Endothelial cell of umbilical vein (primary cell): ENCODE results near the gene APBA3. TPM values are rescaled to one million over a fixed set of nuclear protein-coding genes. Genes with fewer than 3 reads are reported as not detected.

ENCODE experiments used
- BruUV-seq: library from RNA; stranded (reverse); fragments of 400-500 nt; replicated peaks from 2 replicates; lab custom pipeline; 2021; lab: Mats Ljungman, UMichigan
- CTCF ChIA-PET: fragments of 300-600, 350-600 bp; sonication (Branson Sonifier 250); formaldehyde crosslinking; loops from one replicate; lab custom pipeline; 2021; ENCODE audit warnings: antibody characterized with exemption, inconsistent platforms; lab: Charles Lee
- POLR2A ChIA-PET: fragments of 300-600, 350-600 bp; sonication (Branson Sonifier 250); formaldehyde crosslinking; loops from one replicate; lab custom pipeline; 2021; ENCODE audit warnings: antibody characterized with exemption, inconsistent platforms; lab: Charles Lee
- DNase-seq: peaks from one replicate; pipeline ENCODE4 v3.0.0-alpha.2; 2011; ENCODE audit warnings: low read depth, low spot score
- FAIRE-seq: peaks from 2 replicates; lab custom pipeline; 2011; peaks lifted over from hg19 to GRCh38; lab: Jason Lieb, UNC
- H2AFZ ChIP-seq: 2 replicates; pipeline ENCODE4 v1.6.0; 2012; ENCODE audit warnings: low read depth, low read length, control low read depth, inconsistent platforms
- H3K27ac ChIP-seq: 2 replicates; pipeline ENCODE4 v1.5.1; 2011; ENCODE audit warnings: low read depth, mild to moderate bottlenecking, control low read depth, low read length, moderate library complexity; ENCODE audit not compliant: insufficient read depth
- H3K27me3 ChIP-seq, 2 experiments: 2 replicates each; pipeline versions ENCODE4 v1.6.0 to v1.6.1; 2011; ENCODE audit warnings: low read length in 2 of 2, mixed read lengths in 1 of 2; ENCODE audit not compliant: control insufficient read depth in 2 of 2, insufficient read depth in 2 of 2
- H3K36me3 ChIP-seq, 2 experiments: 2 replicates in 1 of 2; 3 replicates in 1 of 2; pipeline ENCODE4 v1.5.1; 2011; ENCODE audit warnings: low read length in 2 of 2, mild to moderate bottlenecking in 1 of 2, moderate library complexity in 1 of 2; ENCODE audit not compliant: control insufficient read depth in 2 of 2, insufficient read depth in 2 of 2; ENCODE audit errors: extremely low read depth in 1 of 2
- H3K4me1 ChIP-seq: 3 replicates; pipeline ENCODE4 v1.5.1; 2011; ENCODE audit warnings: mild to moderate bottlenecking, low read length; ENCODE audit not compliant: control insufficient read depth, insufficient read depth; ENCODE audit errors: extremely low read depth
- H3K4me2 ChIP-seq: 2 replicates; pipeline ENCODE4 v1.6.1; 2011; ENCODE audit warnings: low read length, control low read depth, mixed read lengths; ENCODE audit not compliant: insufficient read depth
- H3K4me3 ChIP-seq, 3 experiments: fragments of 200-600 bp in 1 of 3; sonication (generic), shearing (Covaris generic) in 1 of 3; replicated peaks in 1 of 3; 2 replicates each; pipeline ENCODE4 v1.5.1; 2011 to 2016; ENCODE audit warnings: control low read depth in 3 of 3, low read length in 3 of 3, mild to moderate bottlenecking in 2 of 3, inconsistent platforms in 1 of 3, low read depth in 1 of 3, moderate library complexity in 1 of 3; ENCODE audit not compliant: insufficient read depth in 1 of 3
- H3K79me2 ChIP-seq: 2 replicates; pipeline ENCODE4 v1.6.0; 2012; ENCODE audit warnings: low read length, inconsistent platforms; ENCODE audit not compliant: control insufficient read depth, insufficient read depth
- H3K9ac ChIP-seq: replicated peaks from 2 replicates; pipeline ENCODE3; 2011; ENCODE audit warnings: low read length, control low read depth; ENCODE audit not compliant: insufficient read depth; ENCODE audit errors: extremely low read depth
- H3K9me1 ChIP-seq: replicated peaks from 3 replicates; pipeline ENCODE4 v1.6.0; 2011; ENCODE audit warnings: mild to moderate bottlenecking, low read length; ENCODE audit not compliant: control insufficient read depth, insufficient read depth; ENCODE audit errors: extremely low read depth
- H3K9me3 ChIP-seq: replicated peaks from 2 replicates; pipeline ENCODE4 v1.5.1; 2012; ENCODE audit warnings: low read length, inconsistent platforms; ENCODE audit not compliant: control insufficient read depth, insufficient read depth
- H4K20me1 ChIP-seq: replicated peaks from 2 replicates; pipeline ENCODE3; 2011; ENCODE audit warnings: mild to moderate bottlenecking, low read length; ENCODE audit not compliant: control insufficient read depth, insufficient read depth; ENCODE audit errors: extremely low read depth
- EZH2 ChIP-seq: IDR thresholded peaks from 2 replicates; pipeline ENCODE4 v1.6.1; 2012; ENCODE audit warnings: borderline replicate concordance, low read depth, mild to moderate bottlenecking, moderate library complexity, low read length, inconsistent platforms; ENCODE audit not compliant: severe bottlenecking
- FOS ChIP-seq: IDR thresholded peaks from 2 replicates; pipeline ENCODE4 v1.6.1; 2011; ENCODE audit warnings: mild to moderate bottlenecking, low read length, moderate library complexity, borderline replicate concordance; ENCODE audit not compliant: insufficient read depth
- GATA2 ChIP-seq: IDR thresholded peaks from 2 replicates; pipeline ENCODE4 v1.7.0; 2011; ENCODE audit warnings: low read depth, mild to moderate bottlenecking, moderate library complexity, mixed read lengths, low read length; ENCODE audit not compliant: insufficient read length, insufficient read depth
- JUN ChIP-seq: IDR thresholded peaks from 2 replicates; pipeline ENCODE4 v1.6.1; 2011; ENCODE audit warnings: borderline replicate concordance, low read depth; ENCODE audit not compliant: insufficient read length, insufficient read depth
- MYC ChIP-seq: IDR thresholded peaks from one replicate; pipeline ENCODE4 v1.6.1; 2011; ENCODE audit warnings: mild to moderate bottlenecking, low read depth, low read length
- POLR2A ChIP-seq: IDR thresholded peaks from 2 replicates; pipeline ENCODE4 v1.6.1; 2012; ENCODE audit warnings: low read depth, mild to moderate bottlenecking, control low read depth, low read length
- POLR2AphosphoS5 ChIP-seq: IDR thresholded peaks from 2 replicates; pipeline ENCODE4 v1.6.1; 2012; ENCODE audit warnings: low read depth, mild to moderate bottlenecking, control low read depth, low read length, moderate library complexity; ENCODE audit not compliant: insufficient read depth
- dilution Hi-C: fragments of 300-500 bp; cut with MboI; formaldehyde crosslinking; loops from one replicate; pipeline ENCODE4 v1.15.0; 2019; ENCODE audit warnings: low sequenced_read_pairs; ENCODE audit not compliant: extremely low pct_ligation_motif_present
- intact Hi-C: fragments of 100-400 bp; cut with micrococcal nuclease; formaldehyde crosslinking; loops from one replicate; pipeline ENCODE4 v1.10.0; 2022
- polyA plus RNA-seq, 4 experiments: library from polyadenylated mRNA; depleted of rRNA in 3 of 4; stranded (reverse) in 3 of 4; unstranded in 1 of 4; fragments of >200 nt; gene quantifications; 2 replicates each; pipeline versions ENCODE4 v1.2.1 to v1.2.3, GENCODE V29; 2011 to 2012; ENCODE audit warnings: missing spikeins in 1 of 4
- total RNA-seq: library from RNA; stranded (reverse); gene quantifications from 2 replicates; pipeline ENCODE4 v1.2.3, GENCODE V29; 2021
- TF ChIP-seq, protein P1 (sequence below), 2 donors: IDR thresholded peaks; 1 replicate in 1 of 2; 2 replicates in 1 of 2; pipeline ENCODE4 v1.5.1; 2011; ENCODE audit warnings: low read length in 2 of 2, mild to moderate bottlenecking in 2 of 2, moderate library complexity in 2 of 2, control low read depth in 1 of 2, inconsistent platforms in 1 of 2, low read depth in 1 of 2; ENCODE audit not compliant: insufficient read depth in 1 of 2; ENCODE audit errors: extremely low read depth in 1 of 2
- TF ChIP-seq, protein P2 (sequence below): IDR thresholded peaks from 2 replicates; pipeline ENCODE4 v1.6.1; 2011; ENCODE audit not compliant: insufficient read depth, insufficient read length

APBA3 gene
- total and polyA plus RNA-seq, 2 donors (not counting 3 experiments of a cell fraction or from before 2014, with no cell fraction given): 23.4 to 25.1 TPM

DNA sequence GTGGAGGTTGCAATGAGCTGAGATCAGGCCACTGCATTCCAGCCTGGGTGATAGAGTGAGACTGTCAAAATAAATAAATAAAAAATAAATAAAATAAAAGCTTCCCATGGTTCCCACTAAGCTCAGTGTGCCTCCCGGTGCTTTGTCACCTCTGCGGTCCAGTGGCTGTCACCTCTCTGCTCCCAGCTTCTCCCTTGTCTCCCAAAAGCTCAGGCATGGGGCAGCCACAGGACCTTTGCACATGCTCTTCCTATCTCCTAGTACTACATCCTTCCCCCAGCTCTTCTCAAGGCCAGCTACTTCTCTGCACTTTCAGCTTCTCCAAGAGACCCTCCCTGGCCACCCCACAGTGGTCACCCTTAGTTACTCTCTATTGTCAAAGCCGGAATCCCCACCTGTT is 32.3 kb upstream of the APBA3 start:
- no peaks in the 10 kb centered on the region for H3K79me2 ChIP-seq
- FAIRE-seq: no peak
- POLR2A ChIA-PET: no interaction called here
- H2AFZ ChIP-seq: no peak overlapping the region
- no peak for TF ChIP-seq GATA2
- TF ChIP-seq EZH2: no peak
- TF ChIP-seq, protein P1, sequence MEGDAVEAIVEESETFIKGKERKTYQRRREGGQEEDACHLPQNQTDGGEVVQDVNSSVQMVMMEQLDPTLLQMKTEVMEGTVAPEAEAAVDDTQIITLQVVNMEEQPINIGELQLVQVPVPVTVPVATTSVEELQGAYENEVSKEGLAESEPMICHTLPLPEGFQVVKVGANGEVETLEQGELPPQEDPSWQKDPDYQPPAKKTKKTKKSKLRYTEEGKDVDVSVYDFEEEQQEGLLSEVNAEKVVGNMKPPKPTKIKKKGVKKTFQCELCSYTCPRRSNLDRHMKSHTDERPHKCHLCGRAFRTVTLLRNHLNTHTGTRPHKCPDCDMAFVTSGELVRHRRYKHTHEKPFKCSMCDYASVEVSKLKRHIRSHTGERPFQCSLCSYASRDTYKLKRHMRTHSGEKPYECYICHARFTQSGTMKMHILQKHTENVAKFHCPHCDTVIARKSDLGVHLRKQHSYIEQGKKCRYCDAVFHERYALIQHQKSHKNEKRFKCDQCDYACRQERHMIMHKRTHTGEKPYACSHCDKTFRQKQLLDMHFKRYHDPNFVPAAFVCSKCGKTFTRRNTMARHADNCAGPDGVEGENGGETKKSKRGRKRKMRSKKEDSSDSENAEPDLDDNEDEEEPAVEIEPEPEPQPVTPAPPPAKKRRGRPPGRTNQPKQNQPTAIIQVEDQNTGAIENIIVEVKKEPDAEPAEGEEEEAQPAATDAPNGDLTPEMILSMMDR (IDR thresholded peaks at IDR 0.05; ENCODE audit: extremely low read depth in 1 of 2, insufficient read depth in 1 of 2, low read depth in 1 of 2, low read length in 2 of 2): no peak
- no peak for TF ChIP-seq JUN
- TF ChIP-seq, protein P2, sequence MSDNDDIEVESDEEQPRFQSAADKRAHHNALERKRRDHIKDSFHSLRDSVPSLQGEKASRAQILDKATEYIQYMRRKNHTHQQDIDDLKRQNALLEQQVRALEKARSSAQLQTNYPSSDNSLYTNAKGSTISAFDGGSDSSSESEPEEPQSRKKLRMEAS: no peak
- no peak for TF ChIP-seq MYC
- no peak for TF ChIP-seq POLR2A
- no peak for TF ChIP-seq POLR2AphosphoS5
- no peak for TF ChIP-seq FOS
- H4K20me1 ChIP-seq: no peaks in the 10 kb centered on the region
- no TSS peak for BruUV-seq
- H3K9me3 ChIP-seq: no peaks in the 10 kb centered on the region
- no peak overlapping the region for H3K27ac ChIP-seq
- no peak overlapping the region for H3K4me2 ChIP-seq
- intact Hi-C loops: no loop called here
- H3K9me1 ChIP-seq: no peaks in the 10 kb centered on the region
- no peak overlapping the region for H3K4me3 ChIP-seq
- DNase-seq: no peak
- CTCF ChIA-PET: no interaction called here
- H3K27me3 ChIP-seq: no peaks in the 10 kb centered on the region
- no peaks in the 10 kb centered on the region for H3K4me1 ChIP-seq
- no peak overlapping the region for H3K9ac ChIP-seq
- dilution Hi-C loops: no loop called here
- no peaks in the 10 kb centered on the region for H3K36me3 ChIP-seq
